Measurements from ENCODE around the gene ATF6. TPM values are rescaled to one million over a fixed set of nuclear protein-coding genes. Genes with fewer than 3 reads are reported as not detected.

Gene ATF6
- total and polyA plus RNA-seq, 2 donors (not counting 1 experiment from before 2014, with no cell fraction given): 5.7 to 26.6 TPM

DNA sequence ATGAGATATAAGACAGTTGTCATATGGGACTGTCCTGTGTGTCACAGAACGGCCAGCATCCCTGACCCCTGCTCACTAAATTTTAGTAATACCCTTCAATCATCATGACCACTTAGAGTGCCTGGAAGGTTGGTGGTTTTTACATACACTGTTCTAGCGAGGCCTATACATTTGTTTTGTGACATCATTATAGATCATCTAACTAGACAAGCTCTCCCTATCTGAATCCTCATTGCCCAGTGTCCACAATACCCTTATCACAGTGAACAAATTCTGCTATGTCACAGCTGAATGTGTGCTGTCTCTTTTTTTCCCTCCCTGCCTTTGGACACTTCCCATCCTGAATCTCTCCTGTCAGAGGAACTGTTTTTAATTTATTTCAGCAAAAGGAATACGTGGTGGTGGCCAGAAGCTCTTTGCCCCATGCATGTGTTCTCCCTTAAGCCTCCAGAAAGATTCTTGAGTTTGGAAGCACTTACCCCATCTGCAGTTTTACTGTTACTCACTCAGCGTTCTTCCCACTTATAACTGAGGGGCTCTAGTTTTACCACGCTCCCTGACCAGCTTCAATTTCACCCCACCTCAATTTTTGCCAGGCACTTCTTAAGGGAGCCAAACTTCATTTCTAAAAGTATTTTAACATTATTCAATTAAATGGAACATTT, 187.3 kb downstream of the ATF6 start:
- intact Hi-C loops (cut with micrococcal nuclease): no loop called here
- H3K9me3 ChIP-seq (ENCODE audit: control extremely low read depth in 1 of 3, control insufficient read depth in 2 of 3, insufficient read depth in 1 of 3, low read length in 2 of 3): no peaks in the 10 kb centered on the region
- no peak overlapping the region for H3K9ac ChIP-seq (ENCODE audit: low read length)
- no peak overlapping the region for H2AFZ ChIP-seq (ENCODE audit: insufficient read depth, low read depth, low read length, poor library complexity, severe bottlenecking)
- no peak overlapping the region for H3K4me2 ChIP-seq (replicated peaks; ENCODE audit: low read depth, low read length, poor library complexity, severe bottlenecking)
- no peak for TF ChIP-seq EZH2 (IDR thresholded peaks at IDR 0.05; ENCODE audit: borderline replicate concordance, insufficient read depth, low read depth, low read length, poor library complexity, severe bottlenecking)
- TF ChIP-seq, protein P1, sequence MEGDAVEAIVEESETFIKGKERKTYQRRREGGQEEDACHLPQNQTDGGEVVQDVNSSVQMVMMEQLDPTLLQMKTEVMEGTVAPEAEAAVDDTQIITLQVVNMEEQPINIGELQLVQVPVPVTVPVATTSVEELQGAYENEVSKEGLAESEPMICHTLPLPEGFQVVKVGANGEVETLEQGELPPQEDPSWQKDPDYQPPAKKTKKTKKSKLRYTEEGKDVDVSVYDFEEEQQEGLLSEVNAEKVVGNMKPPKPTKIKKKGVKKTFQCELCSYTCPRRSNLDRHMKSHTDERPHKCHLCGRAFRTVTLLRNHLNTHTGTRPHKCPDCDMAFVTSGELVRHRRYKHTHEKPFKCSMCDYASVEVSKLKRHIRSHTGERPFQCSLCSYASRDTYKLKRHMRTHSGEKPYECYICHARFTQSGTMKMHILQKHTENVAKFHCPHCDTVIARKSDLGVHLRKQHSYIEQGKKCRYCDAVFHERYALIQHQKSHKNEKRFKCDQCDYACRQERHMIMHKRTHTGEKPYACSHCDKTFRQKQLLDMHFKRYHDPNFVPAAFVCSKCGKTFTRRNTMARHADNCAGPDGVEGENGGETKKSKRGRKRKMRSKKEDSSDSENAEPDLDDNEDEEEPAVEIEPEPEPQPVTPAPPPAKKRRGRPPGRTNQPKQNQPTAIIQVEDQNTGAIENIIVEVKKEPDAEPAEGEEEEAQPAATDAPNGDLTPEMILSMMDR (IDR thresholded peaks at IDR 0.05): no peak
- H3K27ac ChIP-seq (ENCODE audit: low read length in 2 of 2): no peak overlapping the region
- ATAC-seq (ENCODE audit: low read depth) (no peak), DNase-seq (no peak)
- Mint-ChIP-seq H3K27ac (no peak overlapping the region), H3K4me3 (no peak overlapping the region), H3K27me3 (no peaks in the 10 kb centered on the region), H3K4me1 (peaks cover 9% of the 10 kb centered on the region), H3K9me3 (ENCODE audit: insufficient read depth) (no peaks in the 10 kb centered on the region)
- ChIA-PET CTCF (no interaction called here), POLR2A (no interaction called here)
- no peaks in the 10 kb centered on the region for H3K4me1 ChIP-seq (ENCODE audit: control insufficient read depth in 2 of 2, insufficient read depth in 2 of 2, low read length in 2 of 2)
- peaks cover 0 to 25% of the 10 kb centered on the region in 2 experiments for H3K36me3 ChIP-seq (replicated peaks in 1 of 2; ENCODE audit: control extremely low read depth in 1 of 2, control insufficient read depth in 1 of 2, extremely low read depth in 1 of 2, insufficient read depth in 2 of 2, low read length in 1 of 2)
- H4K20me1 ChIP-seq (ENCODE audit: control insufficient read depth, insufficient read depth, low read length, poor library complexity, severe bottlenecking): no peaks in the 10 kb centered on the region
- H3K4me3 ChIP-seq (ENCODE audit: control extremely low read depth in 1 of 5, extremely low read depth in 1 of 5, insufficient read depth in 1 of 5, low read depth in 2 of 5, low read length in 4 of 5): no peak overlapping the region
- no peaks in the 10 kb centered on the region for H3K27me3 ChIP-seq (replicated peaks in 1 of 4; ENCODE audit: control extremely low read depth in 1 of 4, control insufficient read depth in 3 of 4, insufficient read depth in 4 of 4, low read length in 3 of 4)
- no peaks in the 10 kb centered on the region for H3K79me2 ChIP-seq (ENCODE audit: control insufficient read depth, insufficient read depth, low read length)
- 93% methylated on average over 4 of the region's 5 CpGs for WGBS (ENCODE audit: insufficient coverage)

DNA sequence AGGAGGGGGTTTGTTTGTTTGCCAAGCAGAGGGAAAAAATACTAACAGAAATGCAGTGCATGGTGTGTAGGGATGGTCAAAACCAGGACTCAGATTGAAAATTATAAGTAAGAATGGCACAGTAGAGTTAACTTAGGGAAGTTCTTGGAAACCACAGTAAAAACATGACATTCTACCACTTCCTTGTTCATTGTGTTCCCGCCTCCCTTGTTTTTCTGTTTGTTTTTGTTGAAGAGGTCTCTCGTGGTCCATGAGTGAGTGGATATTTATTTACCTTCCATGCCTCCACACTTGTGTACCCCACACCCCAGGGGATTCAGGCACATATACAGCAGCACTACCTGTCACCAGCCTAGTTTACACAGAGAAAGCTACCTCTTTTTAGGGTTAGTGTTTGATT, 187.9 kb downstream of the ATF6 start:
- Histone ChIP-seq H3K27ac (ENCODE audit: low read length in 2 of 2) (no peak overlapping the region), H3K4me2 (replicated peaks; ENCODE audit: low read depth, low read length, poor library complexity, severe bottlenecking) (no peak overlapping the region), H4K20me1 (ENCODE audit: control insufficient read depth, insufficient read depth, low read length, poor library complexity, severe bottlenecking) (no peaks in the 10 kb centered on the region), H3K4me1 (ENCODE audit: control insufficient read depth in 2 of 2, insufficient read depth in 2 of 2, low read length in 2 of 2) (no peaks in the 10 kb centered on the region), H3K27me3 (replicated peaks in 1 of 4; ENCODE audit: control extremely low read depth in 1 of 4, control insufficient read depth in 3 of 4, insufficient read depth in 4 of 4, low read length in 3 of 4) (no peaks in the 10 kb centered on the region), H3K9ac (ENCODE audit: low read length) (no peak overlapping the region), H3K9me3 (ENCODE audit: control extremely low read depth in 1 of 3, control insufficient read depth in 2 of 3, insufficient read depth in 1 of 3, low read length in 2 of 3) (no peaks in the 10 kb centered on the region), H2AFZ (ENCODE audit: insufficient read depth, low read depth, low read length, poor library complexity, severe bottlenecking) (no peak overlapping the region), H3K79me2 (ENCODE audit: control insufficient read depth, insufficient read depth, low read length) (no peaks in the 10 kb centered on the region), H3K4me3 (ENCODE audit: control extremely low read depth in 1 of 5, extremely low read depth in 1 of 5, insufficient read depth in 1 of 5, low read depth in 2 of 5, low read length in 4 of 5) (no peak overlapping the region), H3K36me3 (replicated peaks in 1 of 2; ENCODE audit: control extremely low read depth in 1 of 2, control insufficient read depth in 1 of 2, extremely low read depth in 1 of 2, insufficient read depth in 2 of 2, low read length in 1 of 2) (peaks cover 0 to 25% of the 10 kb centered on the region in 2 experiments)
- no peaks in the 10 kb centered on the region for H3K27me3 Mint-ChIP-seq
- no peak overlapping the region for H3K4me3 Mint-ChIP-seq
- no peak for ATAC-seq (ENCODE audit: low read depth)
- no CpG with 5 or more reads among the region's 2 CpGs for WGBS (ENCODE audit: insufficient coverage)
- intact Hi-C loops (cut with micrococcal nuclease): no loop called here
- peaks cover 7% of the 10 kb centered on the region for H3K4me1 Mint-ChIP-seq
- no peak overlapping the region for H3K27ac Mint-ChIP-seq
- POLR2A ChIA-PET: no interaction called here
- DNase-seq: no peak
- no peak for TF ChIP-seq EZH2 (IDR thresholded peaks at IDR 0.05; ENCODE audit: borderline replicate concordance, insufficient read depth, low read depth, low read length, poor library complexity, severe bottlenecking)
- TF ChIP-seq, protein P1 (IDR thresholded peaks at IDR 0.05): no peak
- H3K9me3 Mint-ChIP-seq (ENCODE audit: insufficient read depth): no peaks in the 10 kb centered on the region
- CTCF ChIA-PET: no interaction called here
